GM06990 (cell line): ENCODE data around the gene TXNDC2.
"Not testable (repeated sequence)": the region's sequence is repeated elsewhere in the genome, so short reads cannot be mapped to it uniquely, and the experiment has no call there.

ENCODE experiments used
- DNase-seq: peaks from one replicate; pipeline ENCODE4 v3.0.0-alpha.2; 2011; ENCODE audit not compliant: insufficient read length; ENCODE audit errors: extremely low read depth
- H3K27me3 ChIP-seq: replicated peaks from 2 replicates; pipeline ENCODE4 v1.6.0; 2011; ENCODE audit warnings: low read length; ENCODE audit not compliant: control insufficient read depth, insufficient read depth
- H3K36me3 ChIP-seq: 2 replicates; pipeline ENCODE4 v1.5.1; 2011; ENCODE audit warnings: low read length; ENCODE audit not compliant: control insufficient read depth, insufficient read depth
- H3K4me3 ChIP-seq: replicated peaks from 2 replicates; pipeline ENCODE4 v1.5.1; 2011; ENCODE audit warnings: low read depth, mild to moderate bottlenecking, control low read depth, low read length
- CTCF ChIP-seq: IDR thresholded peaks from 2 replicates; pipeline ENCODE4 v1.5.1; 2011; ENCODE audit warnings: low read length, control low read depth, mild to moderate bottlenecking, inconsistent platforms; ENCODE audit not compliant: insufficient read depth, poor library complexity, severe bottlenecking

TXNDC2 gene

GRCh38 chr18:9900699-9901098 lies 14.9 kb downstream of the TXNDC2 start:
- Histone ChIP-seq H3K36me3 (no peaks in the 10 kb centered on the region), H3K4me3 (no peak overlapping the region)

GRCh38 chr18:9901377-9901776 lies 15.6 kb downstream of the TXNDC2 start:
- no peak for TF ChIP-seq CTCF
- Histone ChIP-seq H3K27me3 (no peaks in the 10 kb centered on the region), H3K4me3 (no peak overlapping the region), H3K36me3 (no peaks in the 10 kb centered on the region)
- no peak for DNase-seq

More at GRCh38 chr18:9900699-9901098, 14.9 kb downstream of the TXNDC2 start:
- no peak for TF ChIP-seq CTCF
- DNase-seq: no peak
- no peaks in the 10 kb centered on the region for H3K27me3 ChIP-seq

GRCh38 chr18:9902264-9902663 lies 16.5 kb downstream of the TXNDC2 start:
- H3K36me3 ChIP-seq, H3K27me3 ChIP-seq, H3K4me3 ChIP-seq, DNase-seq: not testable (repeated sequence)

- H3K27me3 ChIP-seq: no peaks in the 10 kb centered on the region
- TF ChIP-seq CTCF: no peak
- H3K36me3 ChIP-seq: no peaks in the 10 kb centered on the region
- DNase-seq: no peak
- H3K4me3 ChIP-seq: no peak overlapping the region
Observed at GRCh38 chr18:9902832-9903231, 17.1 kb downstream of the TXNDC2 start.

- no peaks in the 10 kb centered on the region for H3K36me3 ChIP-seq
- TF ChIP-seq CTCF: no peak
- H3K4me3 ChIP-seq: no peak overlapping the region
- no peak for DNase-seq
- H3K27me3 ChIP-seq: no peaks in the 10 kb centered on the region
Observed at GRCh38 chr18:9905401-9905922, 19.7 kb downstream of the TXNDC2 start.

- no peak for DNase-seq
- Histone ChIP-seq H3K36me3 (no peaks in the 10 kb centered on the region), H3K27me3 (no peaks in the 10 kb centered on the region)
Observed at GRCh38 chr18:9906481-9906880, 20.7 kb downstream of the TXNDC2 start.

More at GRCh38 chr18:9906481-9906880, 20.7 kb downstream of the TXNDC2 start:
- no peak overlapping the region for H3K4me3 ChIP-seq
- no peak for TF ChIP-seq CTCF
